ENCODE results near the gene ATP6V1B1.

Gene ATP6V1B1

DNA sequence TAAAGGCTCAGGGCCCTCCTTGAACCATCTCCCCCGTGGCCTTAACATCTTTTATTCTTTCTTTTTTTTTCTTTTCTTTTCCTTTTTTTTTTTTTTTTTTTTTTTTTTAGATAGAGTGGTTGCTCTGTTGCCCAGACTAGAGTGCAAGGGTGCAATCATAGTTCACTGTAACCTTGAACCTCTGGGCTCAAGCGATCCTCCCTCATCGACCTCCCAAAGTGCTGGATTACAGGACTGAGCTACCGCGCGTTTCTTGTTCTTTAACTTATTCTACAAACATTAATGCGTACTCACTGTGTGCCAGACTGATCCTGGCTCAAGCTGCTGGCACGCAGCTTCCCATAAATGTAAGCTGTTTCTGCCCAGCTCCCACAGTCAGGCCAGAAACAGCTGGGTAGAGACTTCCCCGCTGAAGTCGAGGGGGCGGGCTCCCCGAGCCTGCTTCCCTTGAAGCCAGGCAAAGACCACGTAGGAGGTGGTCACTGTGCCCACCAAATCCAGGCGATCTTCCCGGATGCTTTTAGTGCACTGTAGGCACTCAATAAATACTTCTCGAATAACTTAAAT lies 29.2 kb upstream of the ATP6V1B1 start:
- TF ChIP-seq, protein P1, sequence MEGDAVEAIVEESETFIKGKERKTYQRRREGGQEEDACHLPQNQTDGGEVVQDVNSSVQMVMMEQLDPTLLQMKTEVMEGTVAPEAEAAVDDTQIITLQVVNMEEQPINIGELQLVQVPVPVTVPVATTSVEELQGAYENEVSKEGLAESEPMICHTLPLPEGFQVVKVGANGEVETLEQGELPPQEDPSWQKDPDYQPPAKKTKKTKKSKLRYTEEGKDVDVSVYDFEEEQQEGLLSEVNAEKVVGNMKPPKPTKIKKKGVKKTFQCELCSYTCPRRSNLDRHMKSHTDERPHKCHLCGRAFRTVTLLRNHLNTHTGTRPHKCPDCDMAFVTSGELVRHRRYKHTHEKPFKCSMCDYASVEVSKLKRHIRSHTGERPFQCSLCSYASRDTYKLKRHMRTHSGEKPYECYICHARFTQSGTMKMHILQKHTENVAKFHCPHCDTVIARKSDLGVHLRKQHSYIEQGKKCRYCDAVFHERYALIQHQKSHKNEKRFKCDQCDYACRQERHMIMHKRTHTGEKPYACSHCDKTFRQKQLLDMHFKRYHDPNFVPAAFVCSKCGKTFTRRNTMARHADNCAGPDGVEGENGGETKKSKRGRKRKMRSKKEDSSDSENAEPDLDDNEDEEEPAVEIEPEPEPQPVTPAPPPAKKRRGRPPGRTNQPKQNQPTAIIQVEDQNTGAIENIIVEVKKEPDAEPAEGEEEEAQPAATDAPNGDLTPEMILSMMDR (conservative IDR thresholded peaks at IDR 0.05; ENCODE audit: low read depth, low read length): no peak
- no peak for DNase-seq (ENCODE audit: low read depth)
- no peak overlapping the region for H3K4me3 ChIP-seq (ENCODE audit: low read depth, low read length)

DNA sequence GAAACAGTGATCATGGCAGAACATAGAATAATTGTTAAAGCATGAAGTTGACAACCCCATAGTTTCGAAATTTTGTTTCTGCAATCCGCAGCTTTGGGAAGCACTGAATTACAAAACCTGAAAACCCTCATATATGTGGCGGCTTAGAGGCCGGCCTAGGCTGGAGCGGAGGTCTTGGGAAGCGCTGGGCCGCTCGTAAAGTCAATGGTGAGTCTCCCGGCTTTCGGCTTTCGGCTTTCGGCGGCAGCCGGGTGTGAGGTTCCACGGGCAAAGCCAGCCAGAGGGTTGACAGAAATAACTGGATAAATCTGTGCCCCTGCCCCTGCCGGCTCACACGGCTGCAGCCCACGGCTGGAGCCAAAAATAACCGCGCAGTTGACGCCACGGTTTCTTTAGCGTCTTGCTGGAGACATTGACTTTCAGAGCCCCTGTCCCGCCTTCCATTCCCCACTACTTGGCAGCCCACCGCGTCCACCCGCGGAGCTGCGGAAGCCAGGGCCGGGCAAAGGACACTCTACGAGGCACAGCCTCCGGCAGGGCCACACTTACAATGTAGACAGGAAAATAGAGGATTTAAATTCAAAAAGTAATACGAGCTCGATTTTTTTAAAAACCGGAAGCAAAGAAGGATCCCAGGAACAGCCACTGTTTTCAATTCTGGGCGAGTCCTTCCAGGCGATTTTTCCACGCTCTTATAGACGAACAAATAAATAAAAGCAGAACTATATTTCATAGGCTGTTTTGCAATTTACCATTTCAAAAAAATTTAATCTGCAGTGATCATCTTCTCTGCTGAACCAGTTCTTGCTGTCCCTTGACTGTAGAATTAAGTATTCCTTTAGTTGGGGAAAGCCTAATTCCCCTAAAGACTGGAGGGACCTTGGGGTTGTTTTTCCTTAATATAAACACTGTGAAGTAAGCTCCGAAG lies 28.3 kb upstream of the ATP6V1B1 start:
- H3K4me3 ChIP-seq (ENCODE audit: low read depth, low read length): peak overlapping the region; percentile 57
- peak; percentile 25 for DNase-seq (ENCODE audit: low read depth)

GRCh38 chr2:70916291-70916690 lies 19.4 kb upstream of the ATP6V1B1 start:
- TF ChIP-seq, protein P1 (conservative IDR thresholded peaks at IDR 0.05; ENCODE audit: low read depth, low read length): no peak
- H3K4me3 ChIP-seq (ENCODE audit: low read depth, low read length): no peak overlapping the region
- no peak for DNase-seq (ENCODE audit: low read depth)

More for the DNA sequence above, 28.3 kb upstream of the ATP6V1B1 start:
- TF ChIP-seq, protein P1 (conservative IDR thresholded peaks at IDR 0.05; ENCODE audit: low read depth, low read length): no peak

DNA sequence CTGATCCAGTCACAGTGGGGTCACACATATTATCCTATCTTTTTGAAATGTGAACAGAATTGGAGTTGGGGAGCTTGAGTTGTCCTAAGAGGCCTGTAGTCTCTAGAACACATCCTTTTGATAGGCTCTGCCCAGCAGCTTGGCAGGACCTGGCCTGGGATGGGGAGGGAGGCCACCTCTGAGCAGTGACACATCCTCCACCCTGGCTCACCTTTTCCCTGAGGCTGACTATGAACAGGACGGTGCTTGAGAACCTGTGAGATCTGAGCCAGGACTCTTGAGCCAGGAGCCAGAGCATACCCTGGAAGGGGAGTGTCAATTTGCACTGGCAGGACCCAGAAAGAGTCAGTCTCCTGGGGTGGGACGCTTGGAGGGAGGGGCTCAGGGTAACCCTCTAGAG lies 17.7 kb upstream of the ATP6V1B1 start:
- DNase-seq (ENCODE audit: low read depth): no peak
- no peak overlapping the region for H3K4me3 ChIP-seq (ENCODE audit: low read depth, low read length)
- TF ChIP-seq, protein P1 (conservative IDR thresholded peaks at IDR 0.05; ENCODE audit: low read depth, low read length): no peak

- peak; percentile 81 for DNase-seq (ENCODE audit: low read depth)
Measured at GRCh38 chr2:70919672-70920366, 15.9 kb upstream of the ATP6V1B1 start.

DNA sequence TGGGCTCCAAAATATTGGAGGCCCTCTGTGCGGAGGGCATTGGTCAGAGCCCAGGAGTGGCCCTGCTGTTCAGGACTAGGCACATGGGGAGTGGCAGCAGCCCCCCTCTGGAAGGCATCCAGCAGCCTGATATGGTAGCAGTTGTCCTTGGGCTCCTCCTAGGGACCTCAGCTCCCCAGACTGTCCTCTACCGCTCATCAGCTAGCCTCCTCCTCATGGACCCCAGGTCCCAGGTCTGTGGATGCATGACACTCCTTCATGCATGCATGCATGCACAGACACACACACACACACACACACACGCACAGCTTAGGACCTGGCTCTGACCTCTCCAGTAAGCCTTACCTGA lies 15.4 kb upstream of the ATP6V1B1 start:
- H3K4me3 ChIP-seq (ENCODE audit: low read depth, low read length): no peak overlapping the region
- DNase-seq (ENCODE audit: low read depth): no peak
- TF ChIP-seq, protein P1 (conservative IDR thresholded peaks at IDR 0.05; ENCODE audit: low read depth, low read length): no peak

More at GRCh38 chr2:70919672-70920366, 15.9 kb upstream of the ATP6V1B1 start:
- TF ChIP-seq, protein P1 (conservative IDR thresholded peaks at IDR 0.05; ENCODE audit: low read depth, low read length): peak; percentile 94
- no peak overlapping the region for H3K4me3 ChIP-seq (ENCODE audit: low read depth, low read length)
